Spleen (tissue), 11 donors: ENCODE results near the gene SUGP2. TPM values are rescaled to one million over a fixed set of nuclear protein-coding genes. Genes with fewer than 3 reads are reported as not detected.

Source experiments
- DNase-seq: peaks from one replicate; pipeline ENCODE4 v3.0.0-alpha.2; 2020
- H3K27ac ChIP-seq, 8 donors: fragments of 200-600 bp; sonication (generic) in 7 of 8; 1 replicate in 4 of 8; 2 replicates in 4 of 8; pipeline versions ENCODE4 v1.5.0 to v1.8.0; 2016 to 2021; ENCODE audit warnings: inconsistent platforms in 4 of 8, mild to moderate bottlenecking in 4 of 8, moderate library complexity in 1 of 8
- H3K27me3 ChIP-seq, 7 donors: fragments of 200-600 bp; sonication (generic) in 6 of 7; replicated peaks in 1 of 7; 1 replicate in 4 of 7; 2 replicates in 3 of 7; pipeline versions ENCODE4 v1.5.0 to v1.8.0; 2016 to 2021; ENCODE audit warnings: inconsistent platforms in 3 of 7, mild to moderate bottlenecking in 1 of 7
- H3K36me3 ChIP-seq, 6 donors: fragments of 200-600 bp; sonication (generic) in 5 of 6; 1 replicate in 4 of 6; 2 replicates in 2 of 6; pipeline versions ENCODE4 v1.5.0 to v1.8.0; 2016 to 2021; ENCODE audit warnings: inconsistent platforms in 2 of 6
- H3K4me1 ChIP-seq, 6 donors: fragments of 200-600 bp; sonication (generic) in 5 of 6; 1 replicate in 3 of 6; 2 replicates in 3 of 6; pipeline versions ENCODE4 v1.5.0 to v1.8.0; 2016 to 2021; ENCODE audit warnings: inconsistent platforms in 3 of 6
- H3K4me3 ChIP-seq, 8 donors: fragments of 200-600 bp; sonication (generic) in 7 of 8; 1 replicate in 4 of 8; 2 replicates in 4 of 8; pipeline versions ENCODE4 v1.5.0 to v1.8.0; 2016 to 2021; ENCODE audit warnings: inconsistent platforms in 4 of 8, mild to moderate bottlenecking in 4 of 8, moderate library complexity in 2 of 8
- H3K9me3 ChIP-seq, 8 donors: fragments of 200-600 bp; sonication (generic) in 7 of 8; 1 replicate in 4 of 8; 2 replicates in 4 of 8; pipeline versions ENCODE4 v1.5.0 to v1.8.0; 2016 to 2021; ENCODE audit warnings: inconsistent platforms in 4 of 8
- POLR2A ChIP-seq, 3 donors: fragments of 450-650 bp; IDR thresholded peaks; one replicate each; pipeline ENCODE4 v1.5.1; 2017; ENCODE audit warnings: antibody characterized with exemption in 3 of 3, mild to moderate bottlenecking in 1 of 3
- POLR2AphosphoS5 ChIP-seq, 3 donors: sonication (generic); formaldehyde crosslinking; IDR thresholded peaks; one replicate each; pipeline ENCODE4 v1.5.1; 2017; ENCODE audit warnings: antibody characterized with exemption in 3 of 3
- WGBS, 5 donors: extraction: QIAGEN DNeasy Blood & Tissue Kit in 3 of 5; methylation state at CpG; one replicate each; pipeline versions ENCODE4 v1.1.5 to v1.1.7; 2013 to 2018; 5-methylcytosine and 5-hydroxymethylcytosine counted together
- intact Hi-C: fragments of 100-400 bp; cut with DNase I; formaldehyde crosslinking; loops from one replicate; pipeline ENCODE4 v1.15.0; 2023; ENCODE audit warnings: low total_unique reads
- polyA plus RNA-seq, 3 donors: library from polyadenylated mRNA; stranded (reverse); fragments of 200-250 nt; gene quantifications; one replicate each; pipeline ENCODE4 v1.2.1, GENCODE V29; 2013
- total RNA-seq, 7 donors: library from RNA; depleted of rRNA in 3 of 7; stranded (reverse); fragments of >200 nt in 3 of 7; fragmentation: NEBNext Ultra II Directional in 4 of 7; extraction: Animal tissue kit (Norgen Biotek cat#: 25700) in 4 of 7; gene quantifications; one replicate each; pipeline versions ENCODE4 v1.1.0 to v1.2.1, GENCODE V29; 2016 to 2021
- TF ChIP-seq, protein P1 (sequence below), 11 experiments: fragments of 200-600 bp in 7 of 11; fragments of 450-650 bp in 4 of 11; sonication (generic) in 4 of 11; IDR thresholded peaks in 8 of 11; conservative IDR thresholded peaks in 3 of 11; 1 replicate in 7 of 11; 2 replicates in 4 of 11; pipeline versions ENCODE4 v1.4.0 to v1.8.0; 2016 to 2021; ENCODE audit warnings: antibody characterized with exemption in 11 of 11, inconsistent platforms in 4 of 11, mild to moderate bottlenecking in 1 of 11
- donor health status: healthy with polysubstance abuse.
- donor health status: DM: no; HTN: no; CAD: no; lungs with moderate emphysema.
- donor health status: DM: no; HTN: no; CAD: no.
- donor health status: Bipolar disorder and iron deficiency.
- donor health status: healthy.
- donor health status: DM: no; HTN: no; CAD: no.
- donor health status: DM: yes; HTN: yes; CAD: no.

Gene SUGP2
- total and polyA plus RNA-seq, 10 donors, result 54.5 to 127 (median 87.6) TPM

DNA sequence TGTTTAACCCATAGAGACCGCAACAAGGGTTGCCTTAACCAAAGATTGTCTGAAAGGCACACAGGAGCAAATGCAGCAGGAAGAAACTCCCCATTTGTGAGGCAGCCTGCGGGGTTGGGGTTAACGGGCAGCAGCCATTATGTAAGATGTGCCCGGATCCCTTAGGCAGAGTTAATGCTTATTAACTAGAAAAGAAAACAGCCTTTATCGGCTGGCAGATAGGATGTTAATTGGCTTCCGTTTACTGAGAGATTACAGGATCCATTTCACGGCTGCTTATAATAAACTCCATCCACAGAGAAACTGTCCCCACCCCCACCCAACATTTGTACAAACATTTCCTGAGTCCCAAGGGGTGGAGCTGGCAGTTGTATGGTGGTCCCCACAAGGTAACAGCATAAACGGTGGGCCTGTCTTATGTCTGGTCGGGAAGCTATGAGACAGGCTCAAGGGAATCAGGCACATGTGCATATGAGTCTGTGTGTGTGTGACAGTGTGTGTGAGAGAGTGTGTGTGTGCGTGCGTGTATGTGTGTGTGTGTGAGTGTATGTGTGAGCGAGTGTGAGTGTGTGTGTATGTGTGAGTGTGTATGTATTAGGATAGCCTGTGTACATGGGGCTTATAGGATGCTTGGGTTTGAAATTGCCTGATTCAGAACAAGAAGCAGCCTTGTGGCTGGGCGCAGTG, 41.0 kb upstream of the SUGP2 start:
- Histone ChIP-seq H3K27me3 (no peaks in the 10 kb centered on the region), H3K4me1 (peaks cover 0 to 77% (median 7%) of the 10 kb centered on the region in 6 donors), H3K27ac (no peak overlapping the region), H3K9me3 (no peaks in the 10 kb centered on the region), H3K36me3 (peaks cover 0 to 43% (median 0%) of the 10 kb centered on the region in 6 donors), H3K4me3 (no peak overlapping the region)
- 64 to 80% (median 66%) methylated on average over 13 of the region's 13 CpGs for WGBS, 5 donors
- intact Hi-C loops, result no loop called here
- TF ChIP-seq POLR2AphosphoS5 (IDR thresholded peaks at IDR 0.05) (no peak), POLR2A (IDR thresholded peaks at IDR 0.05) (no peak)
- TF ChIP-seq, protein P1, sequence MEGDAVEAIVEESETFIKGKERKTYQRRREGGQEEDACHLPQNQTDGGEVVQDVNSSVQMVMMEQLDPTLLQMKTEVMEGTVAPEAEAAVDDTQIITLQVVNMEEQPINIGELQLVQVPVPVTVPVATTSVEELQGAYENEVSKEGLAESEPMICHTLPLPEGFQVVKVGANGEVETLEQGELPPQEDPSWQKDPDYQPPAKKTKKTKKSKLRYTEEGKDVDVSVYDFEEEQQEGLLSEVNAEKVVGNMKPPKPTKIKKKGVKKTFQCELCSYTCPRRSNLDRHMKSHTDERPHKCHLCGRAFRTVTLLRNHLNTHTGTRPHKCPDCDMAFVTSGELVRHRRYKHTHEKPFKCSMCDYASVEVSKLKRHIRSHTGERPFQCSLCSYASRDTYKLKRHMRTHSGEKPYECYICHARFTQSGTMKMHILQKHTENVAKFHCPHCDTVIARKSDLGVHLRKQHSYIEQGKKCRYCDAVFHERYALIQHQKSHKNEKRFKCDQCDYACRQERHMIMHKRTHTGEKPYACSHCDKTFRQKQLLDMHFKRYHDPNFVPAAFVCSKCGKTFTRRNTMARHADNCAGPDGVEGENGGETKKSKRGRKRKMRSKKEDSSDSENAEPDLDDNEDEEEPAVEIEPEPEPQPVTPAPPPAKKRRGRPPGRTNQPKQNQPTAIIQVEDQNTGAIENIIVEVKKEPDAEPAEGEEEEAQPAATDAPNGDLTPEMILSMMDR (IDR thresholded peaks at IDR 0.05 in 8 of 11, conservative IDR thresholded peaks at IDR 0.05 in 3 of 11), result no peak
- DNase-seq, result no peak

DNA sequence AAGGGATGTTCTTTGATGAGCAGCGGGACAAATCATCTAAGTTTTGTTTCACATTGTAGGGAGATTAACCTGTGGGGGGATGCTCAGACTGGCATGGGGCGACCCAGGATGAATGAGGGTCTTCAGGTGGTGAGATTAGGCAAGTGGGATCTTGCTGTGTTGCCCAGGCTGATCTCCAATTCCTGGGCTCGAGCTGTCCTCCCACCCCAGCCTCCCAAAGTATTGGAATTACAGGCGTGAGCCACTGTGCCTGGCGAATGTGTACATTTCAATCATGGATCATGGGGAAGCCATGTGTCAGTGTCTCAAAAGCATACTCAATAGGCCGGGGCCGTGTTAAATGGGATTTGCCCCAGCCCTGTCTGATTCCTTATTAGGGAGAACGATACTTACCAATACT, 38.6 kb upstream of the SUGP2 start:
- peaks cover 2 to 79% (median 26%) of the 10 kb centered on the region in 6 donors for H3K4me1 ChIP-seq
- WGBS, 5 donors, result 92 to 96% (median 95%) methylated on average over 8 of the region's 8 CpGs
- DNase-seq, result no peak
- H3K27ac ChIP-seq, result no peak overlapping the region
- no peaks in the 10 kb centered on the region for H3K9me3 ChIP-seq
- intact Hi-C loops, result no loop called here
- H3K4me3 ChIP-seq, result no peak overlapping the region
- H3K36me3 ChIP-seq, result peaks cover 0 to 29% (median 0%) of the 10 kb centered on the region in 6 donors
- H3K27me3 ChIP-seq, result no peaks in the 10 kb centered on the region
- TF ChIP-seq POLR2AphosphoS5 (IDR thresholded peaks at IDR 0.05) (no peak), POLR2A (IDR thresholded peaks at IDR 0.05) (no peak)

DNA sequence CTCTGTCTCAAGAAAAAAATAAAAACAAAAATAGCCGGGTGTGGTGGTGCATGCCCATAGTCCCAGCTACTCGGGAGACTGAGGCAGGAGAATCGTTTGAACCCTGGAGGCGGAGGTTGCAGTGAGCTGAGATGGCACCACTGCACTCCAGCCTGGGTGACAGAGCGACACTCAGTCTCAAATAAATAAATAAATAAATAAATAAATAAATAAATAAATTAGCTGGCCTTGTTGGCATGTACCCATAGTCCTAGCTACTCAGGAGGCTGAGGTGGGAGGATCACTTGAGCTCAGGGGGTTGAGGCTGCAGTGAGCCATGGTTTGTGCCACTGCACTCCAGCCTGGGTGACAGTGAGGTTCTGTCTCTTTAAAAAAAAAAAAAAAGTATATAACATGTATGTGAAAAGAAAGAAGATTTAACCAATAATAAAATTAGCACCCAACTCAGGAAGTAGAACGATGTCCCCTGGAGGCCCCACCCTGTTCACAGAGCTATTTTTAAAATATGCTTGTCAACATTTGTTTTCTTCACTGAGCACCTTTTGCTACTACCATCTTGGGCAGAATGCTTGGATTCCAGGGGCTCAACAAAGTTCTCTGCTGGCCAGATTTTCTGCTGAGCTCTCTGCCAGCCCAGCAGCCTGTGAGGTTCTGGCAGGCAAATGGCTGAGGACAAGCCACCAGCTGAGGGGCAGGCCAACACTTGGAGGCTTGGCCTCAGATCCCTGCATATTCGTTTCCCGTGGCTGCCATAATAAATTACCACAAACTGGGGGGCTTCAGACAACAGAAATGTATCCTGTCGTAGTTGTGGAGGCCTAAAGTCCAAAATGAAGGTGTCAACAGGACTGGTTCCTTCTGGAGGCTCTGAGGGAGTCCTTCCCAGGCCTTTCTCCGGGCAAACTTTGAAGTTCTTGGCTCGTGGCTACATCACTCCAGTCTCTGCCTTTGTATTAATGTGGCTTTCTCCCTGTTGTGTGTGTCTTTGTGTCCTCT, 35.6 kb upstream of the SUGP2 start:
- Histone ChIP-seq H3K9me3 (no peaks in the 10 kb centered on the region), H3K27me3 (no peaks in the 10 kb centered on the region), H3K4me3 (peak overlapping the region in 2 of 8 donors; percentile 2 to 43), H3K36me3 (peaks cover 0 to 8% (median 0%) of the 10 kb centered on the region in 6 donors), H3K27ac (peak overlapping the region in 5 of 8 donors; percentile 15 to 85 (median 61)), H3K4me1 (peaks cover 17 to 86% (median 45%) of the 10 kb centered on the region in 6 donors)
- TF ChIP-seq, protein P1 (IDR thresholded peaks at IDR 0.05 in 8 of 11, conservative IDR thresholded peaks at IDR 0.05 in 3 of 11), result no peak
- TF ChIP-seq POLR2A (IDR thresholded peaks at IDR 0.05), result no peak
- TF ChIP-seq POLR2AphosphoS5 (IDR thresholded peaks at IDR 0.05), result no peak
- WGBS, 5 donors, result 69 to 81% (median 78%) methylated on average over 11 of the region's 11 CpGs
- intact Hi-C loops, result no loop called here
- no peak for DNase-seq

DNA sequence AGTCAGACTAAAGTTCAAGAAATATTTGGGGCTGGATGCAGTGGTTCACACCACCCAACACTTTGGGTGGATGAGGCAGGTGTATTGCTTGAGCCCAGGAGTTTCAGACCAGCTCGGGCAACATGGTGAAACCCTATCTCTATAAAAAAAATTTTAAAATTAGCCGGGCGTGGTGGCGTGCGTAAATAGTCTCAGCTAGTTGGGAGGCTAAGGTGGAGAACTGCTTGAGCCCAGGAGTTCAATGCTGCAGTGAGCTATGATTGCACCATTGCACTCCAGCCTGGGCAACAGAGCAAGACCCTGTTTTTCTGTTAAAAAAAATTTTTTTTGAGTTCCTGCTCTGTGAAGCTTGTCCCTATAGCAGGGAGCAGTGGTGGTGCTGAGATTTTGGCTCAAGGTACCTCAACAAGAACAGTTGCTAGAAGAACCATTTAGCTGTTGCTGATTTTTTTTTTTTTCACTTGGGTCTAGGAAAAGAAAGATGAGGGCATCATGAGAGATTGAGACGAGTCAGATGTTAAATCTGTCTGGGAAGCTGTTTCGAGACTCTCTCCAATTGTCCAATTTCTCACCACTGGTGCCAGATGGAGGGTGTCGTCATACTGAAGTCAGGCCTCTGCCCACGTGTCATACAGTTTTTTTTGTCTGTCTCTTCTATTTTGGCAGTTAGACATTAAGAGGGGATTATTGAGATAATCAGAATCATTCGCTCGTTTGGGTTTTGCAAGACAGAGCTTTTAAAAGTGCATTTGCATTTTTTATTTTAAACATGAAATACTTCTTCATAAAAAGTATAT, 34.2 kb upstream of the SUGP2 start:
- Histone ChIP-seq H3K4me3 (no peak overlapping the region), H3K27me3 (no peaks in the 10 kb centered on the region), H3K9me3 (no peaks in the 10 kb centered on the region), H3K27ac (peak overlapping the region in 2 of 8 donors; percentile 60 to 85), H3K36me3 (peaks cover 0 to 8% (median 0%) of the 10 kb centered on the region in 6 donors), H3K4me1 (peaks cover 21 to 80% (median 56%) of the 10 kb centered on the region in 6 donors)
- TF ChIP-seq POLR2A (IDR thresholded peaks at IDR 0.05) (no peak), POLR2AphosphoS5 (IDR thresholded peaks at IDR 0.05) (no peak)
- TF ChIP-seq, protein P1 (IDR thresholded peaks at IDR 0.05 in 8 of 11, conservative IDR thresholded peaks at IDR 0.05 in 3 of 11), result no peak
- DNase-seq, result no peak
- WGBS, 5 donors, result 67 to 79% (median 74%) methylated on average over 11 of the region's 11 CpGs
- intact Hi-C loops, result no loop called here
